LHCN-M2 (cell line): ENCODE measurements around the gene GLTP. TPM values are rescaled to one million over a fixed set of nuclear protein-coding genes. Genes with fewer than 3 reads are reported as not detected.

Experiments used
- DNase-seq: peaks from one replicate; pipeline ENCODE4 v3.0.0-alpha.2; 2012; ENCODE audit warnings: low read depth
- total RNA-seq: library from RNA; depleted of rRNA; stranded (reverse); fragments of >200 nt; gene quantifications from 2 replicates; pipeline ENCODE4 v1.2.3, GENCODE V29; 2014

The GLTP gene
- total RNA-seq, 1 experiment from 2014 or later = 74.8 TPM

DNA sequence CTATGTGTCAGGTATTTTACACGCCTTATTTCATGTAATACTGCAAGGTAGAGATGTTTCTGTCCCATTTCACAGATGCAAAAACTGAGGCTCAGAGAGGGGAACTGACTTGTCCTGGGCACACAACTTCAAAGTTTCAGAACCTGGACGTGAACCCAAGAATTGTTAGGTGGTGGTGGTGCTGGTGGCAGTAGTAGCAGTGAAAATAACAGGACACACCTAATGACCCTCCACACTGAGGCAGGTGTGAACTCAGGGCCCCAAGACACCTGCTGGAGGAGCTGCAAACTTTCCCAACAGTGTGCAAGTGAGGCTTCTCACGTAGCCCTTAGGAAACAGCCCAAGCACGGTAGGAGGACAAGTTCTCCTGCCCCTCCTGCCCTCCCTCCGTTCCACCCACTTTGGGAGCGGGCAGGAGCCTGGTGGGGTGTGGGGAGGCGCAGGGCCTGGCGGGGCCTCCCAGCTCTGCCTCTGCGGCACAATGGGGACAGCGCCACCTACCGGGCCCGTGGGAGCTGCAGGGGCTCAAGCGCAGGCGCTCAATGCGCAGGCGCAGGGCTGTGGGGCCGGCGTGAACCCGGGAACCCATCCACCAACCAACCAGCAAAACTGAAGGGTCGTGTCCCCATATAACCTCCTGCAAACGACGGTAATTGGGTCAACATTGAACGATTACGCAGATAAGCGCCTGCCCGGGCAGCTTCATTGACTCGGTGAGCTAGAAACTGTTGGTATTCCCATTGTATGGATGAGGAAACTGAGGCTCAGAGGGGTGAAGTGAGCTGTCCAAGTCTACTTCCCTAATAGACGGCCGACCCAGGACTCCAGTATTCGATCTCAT, 35.1 kb downstream of the GLTP start:
- DNase-seq = peak; percentile 64

- DNase-seq = no peak
Observed at GRCh38 chr12:109844091-109844490, 36.2 kb downstream of the GLTP start.

DNA sequence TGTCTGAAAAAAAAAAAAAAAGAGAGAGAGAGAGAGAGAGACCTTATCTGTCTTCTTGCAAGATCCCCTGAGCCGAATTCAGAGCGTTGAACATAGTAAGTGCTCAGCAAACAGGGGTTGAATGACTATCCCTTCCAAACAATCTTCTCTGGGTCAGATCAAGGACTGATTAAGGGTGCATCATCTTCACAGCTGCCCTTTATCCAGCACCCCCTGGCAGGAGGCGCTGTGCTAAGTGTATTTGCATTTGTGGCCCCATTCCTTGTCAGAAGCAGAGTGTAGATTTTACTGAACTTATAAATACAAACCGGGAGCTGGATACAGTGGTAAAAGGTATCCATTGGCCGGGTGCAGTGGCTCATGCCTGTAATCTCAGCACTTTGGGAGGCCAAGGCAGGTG, 38.3 kb downstream of the GLTP start:
- no peak for DNase-seq

- DNase-seq = no peak
Observed at GRCh38 chr12:109841356-109841755, 39.0 kb downstream of the GLTP start.

- peak; percentile 48 for DNase-seq
Observed at GRCh38 chr12:109840305-109841074, 39.9 kb downstream of the GLTP start.

DNA sequence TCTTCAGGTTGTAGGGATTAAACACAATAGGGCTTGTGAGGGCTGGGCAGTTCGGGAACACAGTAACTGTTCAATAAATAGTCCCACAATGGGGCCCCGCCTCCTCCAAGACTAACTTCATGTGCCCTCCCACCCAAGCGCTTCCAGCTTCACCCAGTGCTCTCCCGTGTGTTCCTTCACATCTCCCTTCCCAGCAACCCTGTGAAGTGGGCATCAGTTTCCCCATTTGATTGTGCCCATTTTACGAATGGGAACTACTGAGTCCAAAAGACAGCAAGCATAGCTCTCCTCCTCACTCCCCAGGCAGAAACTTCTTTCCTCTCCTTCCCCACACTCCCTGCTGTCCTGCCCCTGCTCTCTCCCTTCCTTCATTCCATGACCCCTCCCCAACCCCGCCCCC, 40.9 kb downstream of the GLTP start:
- no peak for DNase-seq

DNA sequence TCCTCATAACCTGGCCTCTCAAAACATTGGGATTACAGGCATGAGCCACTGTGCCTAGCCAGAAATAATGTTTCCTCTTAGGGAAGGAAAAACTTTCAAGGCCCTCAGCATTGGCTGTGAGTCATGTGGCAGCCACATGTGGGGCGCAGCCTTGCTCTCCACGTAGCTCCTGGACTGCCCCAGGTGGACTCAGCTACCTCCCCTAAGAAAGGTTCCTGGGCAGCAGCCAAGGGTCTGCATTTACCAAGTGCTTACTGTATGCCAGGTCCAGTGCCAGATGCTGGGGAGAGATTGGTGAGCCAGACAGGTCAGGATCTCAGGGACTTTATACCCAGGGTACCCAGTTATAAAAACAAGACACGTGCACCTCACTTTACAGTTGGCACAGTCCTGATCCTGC, 43.4 kb downstream of the GLTP start:
- DNase-seq = no peak

- DNase-seq = no peak
Observed at GRCh38 chr12:109835827-109836226, 44.5 kb downstream of the GLTP start.

GRCh38 chr12:109833307-109834189, 46.8 kb downstream of the GLTP start, which contains the start of gene TRPV4:
Gene TRPV4 (minus strand): TSS chr12:109833398. CDS start chr12:109814796, 18,602 bp downstream.
- DNase-seq = no peak

GRCh38 chr12:109832541-109833306, 47.6 kb downstream of the GLTP start:
- no peak for DNase-seq

GRCh38 chr12:109831929-109832328, 48.4 kb downstream of the GLTP start:
- no peak for DNase-seq

GRCh38 chr12:109831365-109831764, 49.0 kb downstream of the GLTP start:
- no peak for DNase-seq

DNA sequence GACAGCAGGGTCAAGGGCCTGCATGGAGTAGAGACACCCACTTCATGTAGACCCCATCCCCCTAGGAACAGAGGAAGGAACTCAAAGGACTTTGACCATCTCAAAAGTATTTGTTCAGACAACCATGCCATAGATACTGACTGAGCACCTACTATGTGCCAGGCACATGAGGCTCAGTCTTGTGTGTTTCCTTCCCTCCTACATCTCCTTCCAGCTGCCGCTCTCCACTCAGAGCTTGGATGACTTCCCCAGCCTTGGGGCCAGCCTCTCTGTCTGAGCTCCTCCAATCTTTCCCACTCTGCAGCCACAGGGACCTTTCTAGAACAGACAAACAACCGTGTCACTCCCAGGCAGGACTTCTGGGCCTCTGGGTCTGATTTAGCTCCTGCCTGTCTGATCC, 49.6 kb downstream of the GLTP start:
- DNase-seq = no peak

- DNase-seq = no peak
Observed at GRCh38 chr12:109830267-109830666, 50.1 kb downstream of the GLTP start.

- no peak for DNase-seq
Observed at GRCh38 chr12:109829667-109830066, 50.7 kb downstream of the GLTP start.

DNA sequence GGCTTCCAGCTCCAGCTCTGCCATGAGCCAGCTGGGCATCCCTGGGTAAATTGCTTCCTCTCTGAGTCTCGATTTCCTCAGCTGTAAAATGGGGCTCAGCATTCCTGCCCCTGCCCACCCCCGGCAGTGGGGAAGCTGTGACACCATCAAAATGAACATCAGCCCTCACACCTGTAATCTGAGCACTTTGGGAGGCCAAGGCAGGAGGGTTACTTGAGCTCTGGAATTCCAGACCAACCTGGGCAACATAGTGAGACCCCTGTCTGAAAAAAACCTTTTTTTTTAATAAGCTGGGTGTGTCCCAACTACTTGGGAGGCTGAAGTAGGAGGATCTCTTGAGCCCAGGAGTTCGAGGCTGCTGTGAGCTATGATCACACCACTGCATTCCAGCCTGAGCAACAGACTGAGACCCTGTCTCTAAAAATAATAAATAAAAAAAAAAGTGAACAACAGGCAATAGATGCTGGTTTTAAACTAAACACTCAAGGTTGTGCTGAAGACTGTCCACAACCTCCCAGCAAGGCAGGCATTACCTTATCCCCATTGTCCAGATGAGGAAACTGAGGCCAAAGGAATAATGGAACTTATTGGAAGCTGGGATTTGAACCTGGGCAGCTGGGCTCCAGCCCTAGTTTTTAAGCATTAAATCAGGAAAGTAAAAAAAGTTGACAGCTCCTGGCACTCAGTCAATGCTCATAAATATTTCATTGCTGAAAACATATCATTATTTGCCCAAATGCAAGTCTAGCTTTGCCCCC, 51.4 kb downstream of the GLTP start:
- DNase-seq = no peak

- no peak for DNase-seq
Observed at GRCh38 chr12:109827566-109828550, 52.5 kb downstream of the GLTP start.

GRCh38 chr12:109827080-109827479, 53.3 kb downstream of the GLTP start:
- no peak for DNase-seq

DNA sequence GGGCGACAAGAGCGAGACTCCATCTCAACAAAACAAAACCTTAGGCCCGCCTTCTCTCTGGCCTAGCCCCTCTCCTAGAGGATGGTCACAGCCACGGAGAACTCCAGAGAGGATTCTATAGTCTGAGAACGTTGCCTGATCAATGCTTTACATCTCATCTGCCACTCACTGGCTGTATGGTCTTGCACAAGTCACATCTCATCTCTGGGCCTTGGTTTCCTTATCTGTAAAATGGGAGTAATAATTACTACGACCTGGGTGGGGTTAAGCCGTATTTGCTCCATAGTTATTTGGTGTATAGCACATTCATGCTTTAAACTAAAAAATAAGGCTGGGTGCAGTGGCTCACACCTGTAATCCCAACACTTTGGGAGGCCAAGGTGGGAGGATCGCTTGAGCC, 55.6 kb downstream of the GLTP start:
- DNase-seq = no peak
